Prostate gland (tissue), 2 donors: ENCODE data around the gene VAV3.

Experiments
- CTCF ChIP-seq, 4 experiments: fragments of 200-600 bp in 2 of 4; fragments of 450-650 bp in 2 of 4; sonication (generic) in 2 of 4; IDR thresholded peaks; 1 replicate in 3 of 4; 2 replicates in 1 of 4; pipeline ENCODE4 v1.5.1; 2016 to 2019; ENCODE audit warnings: antibody characterized with exemption in 4 of 4, mild to moderate bottlenecking in 2 of 4, moderate library complexity in 2 of 4
- POLR2AphosphoS5 ChIP-seq: sonication (generic); formaldehyde crosslinking; IDR thresholded peaks from one replicate; pipeline ENCODE4 v1.6.1; 2017; ENCODE audit warnings: antibody characterized with exemption

GRCh38 chr1:107941123-107941522, 23.9 kb downstream of the VAV3 start:
- TF ChIP-seq CTCF (IDR thresholded peaks at IDR 0.05) (no peak), POLR2AphosphoS5 (no peak)
